HepG2 (cell line): ENCODE data around the gene GALP. TPM values are rescaled to one million over a fixed set of nuclear protein-coding genes. Genes with fewer than 3 reads are reported as not detected.

Experiments used
- ATAC-seq: fragments of 200-7000 bp; cut with Tn5 transposase; 3 replicates; pipeline ENCODE4 v1.9.1; 2020; ENCODE audit warnings: mild to moderate bottlenecking, moderate library complexity
- BruUV-seq: library from RNA; stranded (reverse); fragments of 400-500 nt; replicated peaks from 2 replicates; lab custom pipeline; 2021; lab: Mats Ljungman, UMichigan
- CTCF ChIA-PET: fragments of 300-600 bp; formaldehyde crosslinking; extraction: SDS; loops from one replicate; lab custom pipeline; 2021; ENCODE audit warnings: low total read pairs, inconsistent platforms, low intra/inter-chr PET ratio; lab: Yijun Ruan, JAX
- POLR2A ChIA-PET: fragments of 350-600 bp; sonication (Branson Sonifier 250); formaldehyde crosslinking; loops from one replicate; lab custom pipeline; 2020; ENCODE audit warnings: antibody characterized with exemption, inconsistent platforms; lab: Yijun Ruan, JAX
- DNase-seq: peaks from one replicate; pipeline ENCODE4 v3.0.0-alpha.2; 2015; ENCODE audit warnings: low spot score
- FAIRE-seq: peaks from 3 replicates; lab custom pipeline; 2011; peaks lifted over from hg19 to GRCh38; lab: Jason Lieb, UNC
- H2AFZ ChIP-seq: one replicate; pipeline ENCODE4 v1.6.1; 2011; ENCODE audit warnings: low read length, inconsistent platforms
- H3K27ac ChIP-seq: fragments of 300-600 bp; 3 replicates; pipeline ENCODE4 v1.8.0; 2011; ENCODE audit warnings: mixed run types, mild to moderate bottlenecking, mixed read lengths, low read length, inconsistent platforms; ENCODE audit not compliant: insufficient read depth; ENCODE audit errors: extremely low read length
- H3K27me3 ChIP-seq, 2 experiments: fragments of 200-600 bp in 1 of 2; 2 replicates in 1 of 2; 3 replicates in 1 of 2; pipeline versions ENCODE4 v1.6.0 to v1.8.0; 2011; ENCODE audit warnings: low read length in 2 of 2, mild to moderate bottlenecking in 2 of 2, moderate library complexity in 2 of 2, inconsistent platforms in 1 of 2; ENCODE audit not compliant: insufficient read depth in 2 of 2, control insufficient read depth in 1 of 2
- H3K36me3 ChIP-seq, 2 experiments: fragments of 200-600 bp in 1 of 2; replicated peaks in 1 of 2; 2 replicates in 1 of 2; 3 replicates in 1 of 2; pipeline versions ENCODE4 v1.5.1 to v1.8.0; 2011; ENCODE audit warnings: low read length in 2 of 2, inconsistent platforms in 1 of 2; ENCODE audit not compliant: insufficient read depth in 2 of 2, control insufficient read depth in 1 of 2
- H3K4me1 ChIP-seq: 2 replicates; pipeline ENCODE4 v1.5.1; 2012; ENCODE audit warnings: low read length, inconsistent platforms; ENCODE audit not compliant: insufficient read depth
- H3K4me2 ChIP-seq: 2 replicates; pipeline ENCODE4 v1.6.0; 2011; ENCODE audit warnings: low read depth, low read length, inconsistent platforms
- H3K4me3 ChIP-seq, 3 experiments: fragments of 200-600 bp in 1 of 3; sonication (generic), shearing (Covaris generic) in 1 of 3; replicated peaks in 1 of 3; 2 replicates each; pipeline ENCODE4 v1.5.1; 2011 to 2016; ENCODE audit warnings: low read length in 3 of 3, inconsistent platforms in 2 of 3, low read depth in 2 of 3, mild to moderate bottlenecking in 2 of 3, control low read depth in 1 of 3, mixed read lengths in 1 of 3; ENCODE audit not compliant: insufficient read depth in 1 of 3
- H3K79me2 ChIP-seq: one replicate; pipeline ENCODE4 v1.6.1; 2011; ENCODE audit warnings: low read length, inconsistent platforms; ENCODE audit not compliant: insufficient read depth
- H3K9ac ChIP-seq: 2 replicates; pipeline ENCODE4 v1.6.0; 2011; ENCODE audit warnings: mild to moderate bottlenecking, low read depth, low read length, inconsistent platforms; ENCODE audit not compliant: insufficient read depth
- H3K9me3 ChIP-seq: 2 replicates; pipeline ENCODE4 v1.5.1; 2012; ENCODE audit warnings: mild to moderate bottlenecking, low read length
- H4K20me1 ChIP-seq: 2 replicates; pipeline ENCODE4 v1.6.0; 2011; ENCODE audit warnings: inconsistent platforms, mild to moderate bottlenecking, low read length, moderate library complexity; ENCODE audit not compliant: insufficient read depth
- AGO2 ChIP-seq: fragments of 200-400 bp; formaldehyde crosslinking; optimal IDR thresholded peaks from 2 replicates; pipeline ENCODE3; 2017; ENCODE audit warnings: mild to moderate bottlenecking, low read depth, low read length, moderate library complexity
- CEBPG ChIP-seq: IDR thresholded peaks from 2 replicates; pipeline ENCODE4 v1.6.1; 2016
- ELF4 ChIP-seq: sonication (generic); formaldehyde crosslinking; IDR thresholded peaks from 2 replicates; pipeline ENCODE4 v1.5.0; 2020; ENCODE audit warnings: missing genetic modification reagents, mild to moderate bottlenecking, moderate library complexity, borderline replicate concordance
- FOXJ3 ChIP-seq: sonication (generic); formaldehyde crosslinking; IDR thresholded peaks from 2 replicates; pipeline ENCODE4 v1.4.0; 2020; ENCODE audit warnings: missing genetic modification reagents, mild to moderate bottlenecking, borderline replicate concordance
- GPN1 ChIP-seq: sonication (generic); formaldehyde crosslinking; IDR thresholded peaks from 2 replicates; pipeline ENCODE4 v1.5.1; 2020; ENCODE audit warnings: missing genetic modification reagents, borderline replicate concordance
- HNRNPH1 ChIP-seq: fragments of 200-400 bp; formaldehyde crosslinking; optimal IDR thresholded peaks from 2 replicates; pipeline ENCODE3; 2017; ENCODE audit warnings: mild to moderate bottlenecking, low read depth, low read length
- PRMT3 ChIP-seq: sonication (generic); formaldehyde crosslinking; IDR thresholded peaks from 2 replicates; pipeline ENCODE4 v1.8.1; 2022; ENCODE audit warnings: low read depth, mild to moderate bottlenecking, moderate library complexity, missing genetic modification reagents, borderline replicate concordance
- RBFOX2 ChIP-seq: fragments of 200-400 bp; formaldehyde crosslinking; IDR thresholded peaks from 2 replicates; pipeline ENCODE4 v1.6.1; 2017; ENCODE audit warnings: low read depth, mild to moderate bottlenecking, low read length
- SIX4 ChIP-seq: sonication (generic); formaldehyde crosslinking; IDR thresholded peaks from 2 replicates; pipeline ENCODE4 v1.4.0; 2020; ENCODE audit warnings: missing genetic modification reagents
- TEAD2 ChIP-seq: sonication (generic); formaldehyde crosslinking; IDR thresholded peaks from 2 replicates; pipeline ENCODE4 v1.9.0; 2021; ENCODE audit warnings: missing genetic modification reagents
- TOE1 ChIP-seq: sonication (generic); formaldehyde crosslinking; IDR thresholded peaks from 2 replicates; pipeline ENCODE4 v1.4.0; 2020; ENCODE audit warnings: mild to moderate bottlenecking, missing genetic modification reagents
- ZFP82 ChIP-seq: sonication (generic); formaldehyde crosslinking; IDR thresholded peaks from 2 replicates; pipeline ENCODE4 v1.5.1; 2020; ENCODE audit warnings: mild to moderate bottlenecking, missing genetic modification reagents, borderline replicate concordance
- ZNF230 ChIP-seq: sonication (generic); formaldehyde crosslinking; IDR thresholded peaks from 2 replicates; pipeline ENCODE4 v1.4.0; 2020; ENCODE audit warnings: mild to moderate bottlenecking, missing genetic modification reagents
- WGBS: methylation state at CpG from one replicate; pipeline ENCODE4 v1.1.6; 2017; ENCODE audit warnings: low lambda C conversion rate; 5-methylcytosine and 5-hydroxymethylcytosine counted together
- in situ Hi-C: cut with HindIII; loops from 2 replicates; pipeline ENCODE4 v1.10.0; 2017; ENCODE audit warnings: low pct_unique_long_range_greater_than_20kb; ENCODE audit not compliant: extremely low pct_ligation_motif_present
- intact Hi-C: fragments of 100-400 bp; cut with micrococcal nuclease; formaldehyde crosslinking; loops from one replicate; pipeline ENCODE4 v1.10.0; 2022; ENCODE audit not compliant: unreplicated experiment
- polyA plus RNA-seq, 8 experiments: library from polyadenylated mRNA; depleted of rRNA in 3 of 8; stranded (reverse) in 7 of 8; unstranded in 1 of 8; fragments of >200 nt; fragmentation: Illumina TruSeq in 4 of 8; extraction: Trizol in 4 of 8; gene quantifications; 2 replicates each; pipeline versions ENCODE4 v1.2.1 to v1.2.3, GENCODE V29; 2011 to 2016; ENCODE audit warnings: low read depth in 4 of 8, missing spikeins in 1 of 8, mixed read lengths in 1 of 8; ENCODE audit not compliant: insufficient read depth in 1 of 8
- total RNA-seq, 5 experiments: library from RNA; depleted of rRNA; stranded (reverse); fragments of >200 nt; fragmentation: Illumina TruSeq; extraction: Trizol; gene quantifications; 2 replicates each; pipeline ENCODE4 v1.2.3, GENCODE V29; 2016; ENCODE audit warnings: low read depth in 1 of 5
- TF ChIP-seq, protein P1 (sequence below): sonication (generic); formaldehyde crosslinking; IDR thresholded peaks from 2 replicates; pipeline ENCODE4 v1.4.0; 2020; ENCODE audit warnings: missing genetic modification reagents, borderline replicate concordance
- TF ChIP-seq, protein P2 (sequence below), 2 experiments: sonication (generic) in 1 of 2; formaldehyde crosslinking in 1 of 2; IDR thresholded peaks; 2 replicates each; pipeline versions ENCODE4 v1.5.1 to v1.6.1; 2011 to 2020; ENCODE audit warnings: borderline replicate concordance in 1 of 2, low read depth in 1 of 2, low read length in 1 of 2, mild to moderate bottlenecking in 1 of 2, missing genetic modification reagents in 1 of 2, moderate library complexity in 1 of 2

GALP gene
- total and polyA plus RNA-seq, 2 of the 13 experiments (the other 11 are each of a cell fraction or from before 2014, with no cell fraction given), result not detected

DNA sequence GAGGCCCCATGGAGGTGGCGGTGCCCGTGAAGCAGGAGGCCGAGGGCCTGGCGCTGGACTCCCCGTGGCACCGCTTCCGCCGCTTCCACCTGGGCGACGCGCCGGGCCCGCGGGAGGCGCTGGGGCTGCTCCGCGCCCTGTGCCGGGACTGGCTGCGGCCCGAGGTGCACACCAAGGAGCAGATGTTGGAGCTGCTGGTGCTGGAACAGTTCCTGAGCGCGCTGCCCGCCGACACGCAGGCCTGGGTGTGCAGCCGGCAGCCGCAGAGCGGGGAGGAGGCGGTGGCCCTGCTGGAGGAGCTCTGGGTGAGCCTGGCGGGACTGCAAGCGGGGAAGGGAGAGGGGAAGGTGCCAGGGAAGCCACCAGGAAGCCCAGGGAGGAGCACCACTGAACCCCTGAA lies 28.9 kb upstream of the GALP start (continued):
- TF ChIP-seq, protein P1, sequence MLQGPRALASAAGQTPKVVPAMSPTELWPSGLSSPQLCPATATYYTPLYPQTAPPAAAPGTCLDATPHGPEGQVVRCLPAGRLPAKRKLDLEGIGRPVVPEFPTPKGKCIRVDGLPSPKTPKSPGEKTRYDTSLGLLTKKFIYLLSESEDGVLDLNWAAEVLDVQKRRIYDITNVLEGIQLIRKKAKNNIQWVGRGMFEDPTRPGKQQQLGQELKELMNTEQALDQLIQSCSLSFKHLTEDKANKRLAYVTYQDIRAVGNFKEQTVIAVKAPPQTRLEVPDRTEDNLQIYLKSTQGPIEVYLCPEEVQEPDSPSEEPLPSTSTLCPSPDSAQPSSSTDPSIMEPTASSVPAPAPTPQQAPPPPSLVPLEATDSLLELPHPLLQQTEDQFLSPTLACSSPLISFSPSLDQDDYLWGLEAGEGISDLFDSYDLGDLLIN (CRISPR knock-in tag), result no peak
- no peak for TF ChIP-seq FOXJ3 (CRISPR knock-in tag)

DNA sequence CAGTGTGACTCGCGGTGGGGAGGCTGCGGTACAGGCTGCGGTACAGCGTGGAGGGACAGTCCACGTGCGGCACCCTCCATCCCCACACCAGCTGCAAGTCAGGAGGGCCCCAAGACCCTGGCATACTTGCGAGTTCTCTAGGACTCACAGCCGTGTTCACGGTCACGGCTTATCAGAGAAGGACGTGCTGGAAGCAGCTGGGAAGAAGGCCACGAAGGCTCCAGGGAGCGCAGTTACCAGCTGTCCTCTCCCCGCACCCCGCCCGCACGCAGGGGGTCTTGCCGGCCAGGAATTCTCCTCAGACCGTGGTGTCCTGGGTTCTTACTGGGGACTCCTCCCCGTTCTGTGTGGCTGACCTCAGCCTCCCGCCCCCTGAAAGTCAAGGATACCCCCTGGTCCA lies 28.5 kb upstream of the GALP start:
- Histone ChIP-seq H3K9me3 (no peaks in the 10 kb centered on the region), H2AFZ (no peak overlapping the region), H3K4me2 (no peak overlapping the region), H3K27me3 (no peaks in the 10 kb centered on the region), H3K79me2 (peaks cover 53% of the 10 kb centered on the region), H3K9ac (no peak overlapping the region), H3K4me1 (peaks cover 40% of the 10 kb centered on the region), H3K27ac (no peak overlapping the region), H4K20me1 (peaks cover 16% of the 10 kb centered on the region; the same call in 1 of the 2 replicates), H3K36me3 (peaks cover 8 to 34% of the 10 kb centered on the region in 2 experiments; a peak in 4 of 5 replicates), H3K4me3 (no peak overlapping the region)
- WGBS, result 85% methylated on average over 4 of the region's 22 CpGs
- ChIA-PET POLR2A (no interaction called here), CTCF (no interaction called here)
- intact Hi-C loops, result no loop called here
- in situ Hi-C loops, result no loop called here
- TF ChIP-seq CEBPG (CRISPR knock-in tag), result no peak
- peak; percentile 42 for TF ChIP-seq RBFOX2
- TF ChIP-seq HNRNPH1, result no peak
- peak; percentile 26 for TF ChIP-seq AGO2
- DNase-seq (no peak), FAIRE-seq (no peak), ATAC-seq (no peak)
- no TSS peak for BruUV-seq

DNA sequence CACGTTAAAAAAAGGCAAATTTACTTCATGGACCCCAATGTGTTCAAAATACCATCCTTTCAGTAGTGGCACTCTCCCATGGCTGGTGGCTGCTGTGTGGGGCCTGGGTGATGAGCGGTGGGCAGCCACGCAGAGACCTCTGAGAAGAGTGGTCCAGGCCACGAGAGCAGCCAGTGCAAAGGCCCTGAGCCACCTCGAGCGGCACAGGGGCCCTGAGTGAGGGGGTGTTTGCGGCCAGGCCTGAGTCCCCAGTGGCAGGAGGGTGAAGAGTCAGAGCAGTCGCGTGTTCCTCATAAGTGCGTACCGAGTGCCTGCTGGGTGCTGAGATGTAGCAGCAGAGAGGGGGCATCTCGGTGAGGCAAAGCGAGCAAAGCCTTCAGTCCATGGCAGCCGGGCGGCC lies 27.7 kb upstream of the GALP start:
- in situ Hi-C loops, result no loop called here
- Histone ChIP-seq H4K20me1 (peaks cover 23% of the 10 kb centered on the region; the same call in 1 of the 2 replicates), H3K4me3 (no peak overlapping the region), H3K9ac (no peak overlapping the region), H3K4me1 (peaks cover 40% of the 10 kb centered on the region), H3K36me3 (peaks cover 8 to 41% of the 10 kb centered on the region in 2 experiments; a peak in 4 of 5 replicates), H3K79me2 (peaks cover 53% of the 10 kb centered on the region), H3K27ac (no peak overlapping the region), H3K4me2 (no peak overlapping the region), H3K27me3 (no peaks in the 10 kb centered on the region), H2AFZ (no peak overlapping the region), H3K9me3 (no peaks in the 10 kb centered on the region)
- no peak for ATAC-seq
- ChIA-PET POLR2A (no interaction called here), CTCF (no interaction called here)
- intact Hi-C loops, result no loop called here
- FAIRE-seq, result no peak
- 100% methylated on average over 10 of the region's 15 CpGs for WGBS
- BruUV-seq, result no TSS peak
- DNase-seq, result no peak
- no peak for TF ChIP-seq ZNF230 (CRISPR knock-in tag)
- no peak for TF ChIP-seq ELF4
- TF ChIP-seq, protein P2, sequence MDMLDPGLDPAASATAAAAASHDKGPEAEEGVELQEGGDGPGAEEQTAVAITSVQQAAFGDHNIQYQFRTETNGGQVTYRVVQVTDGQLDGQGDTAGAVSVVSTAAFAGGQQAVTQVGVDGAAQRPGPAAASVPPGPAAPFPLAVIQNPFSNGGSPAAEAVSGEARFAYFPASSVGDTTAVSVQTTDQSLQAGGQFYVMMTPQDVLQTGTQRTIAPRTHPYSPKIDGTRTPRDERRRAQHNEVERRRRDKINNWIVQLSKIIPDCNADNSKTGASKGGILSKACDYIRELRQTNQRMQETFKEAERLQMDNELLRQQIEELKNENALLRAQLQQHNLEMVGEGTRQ (IDR thresholded peaks at IDR 0.05; ENCODE audit: low read depth, low read length), result no peak
- TF ChIP-seq, protein P2 (CRISPR knock-in tag; IDR thresholded peaks at IDR 0.05; ENCODE audit: borderline replicate concordance), result no peak
- no peak for TF ChIP-seq ZFP82 (CRISPR knock-in tag)
- TF ChIP-seq TOE1, result no peak
- no peak for TF ChIP-seq PRMT3 (CRISPR knock-in tag)
- no peak for TF ChIP-seq GPN1 (CRISPR knock-in tag)
- TF ChIP-seq TEAD2, result no peak
- TF ChIP-seq SIX4 (CRISPR knock-in tag), result no peak
